ENCODE results near the gene PTPRM. TPM values are rescaled to one million over a fixed set of nuclear protein-coding genes. Genes with fewer than 3 reads are reported as not detected.

Gene PTPRM
- total RNA-seq, 2 donors from 2014 or later = 12.3 to 15.9 TPM

GRCh38 chr18:7592305-7593071, 25.4 kb downstream of the PTPRM start:
- ATAC-seq (no peak), DNase-seq (no peak)
- intact Hi-C loops (cut with DNase I, micrococcal nuclease) = no loop called here

DNA sequence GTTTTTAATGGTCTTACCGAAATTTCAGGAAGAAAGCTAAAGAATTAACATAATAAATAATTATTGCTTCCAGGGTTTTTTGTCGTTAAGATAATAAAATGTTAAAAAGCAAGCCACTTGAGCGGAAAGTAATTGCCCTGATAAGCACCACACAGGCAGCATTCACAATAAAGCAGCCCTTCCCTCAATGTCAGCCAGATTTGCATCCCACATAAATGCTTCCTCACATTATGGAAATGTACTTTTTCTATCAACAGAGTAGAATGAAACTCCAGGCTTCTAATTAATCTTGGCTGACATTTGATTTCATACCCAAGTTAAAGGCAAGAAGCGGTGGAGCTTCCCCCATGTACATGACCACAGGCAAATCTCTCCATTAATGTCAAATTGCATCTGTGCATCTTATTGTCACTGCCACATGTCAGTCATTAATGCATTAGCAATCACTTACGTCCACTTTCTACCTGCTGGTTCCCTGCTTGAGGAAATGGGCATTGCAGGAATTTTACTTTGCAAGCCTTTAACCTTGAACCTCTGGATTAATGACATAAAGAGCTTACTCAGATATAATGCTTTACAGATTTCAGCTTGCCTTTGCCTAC, 26.2 kb downstream of the PTPRM start:
- intact Hi-C loops (cut with DNase I, micrococcal nuclease) = no loop called here
- ATAC-seq (no peak), DNase-seq (no peak)

DNA sequence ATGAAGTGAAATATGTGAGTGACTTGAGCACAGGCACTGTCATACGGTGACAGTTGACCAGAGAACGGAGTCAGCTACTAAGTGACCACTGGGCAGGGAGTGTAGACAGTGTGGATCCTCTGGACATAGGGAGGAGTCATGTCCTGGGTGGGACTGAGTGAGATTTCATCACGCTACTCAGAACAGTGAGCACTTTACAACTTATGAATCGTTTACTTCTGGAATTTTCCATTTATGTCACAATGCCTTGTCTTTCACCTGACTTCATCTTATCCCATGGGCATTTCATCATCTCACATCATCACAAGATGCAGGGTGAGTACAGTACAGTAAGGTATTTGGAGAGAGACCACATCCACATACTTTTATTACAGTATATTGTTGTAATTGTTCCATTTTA, 29.0 kb downstream of the PTPRM start:
- intact Hi-C loops (cut with DNase I, micrococcal nuclease) = no loop called here
- no peak for DNase-seq
- no peak for ATAC-seq

- DNase-seq = no peak
- ATAC-seq = no peak
- intact Hi-C loops (cut with DNase I, micrococcal nuclease) = no loop called here
Observed at GRCh38 chr18:7597500-7597899, 30.4 kb downstream of the PTPRM start.

DNA sequence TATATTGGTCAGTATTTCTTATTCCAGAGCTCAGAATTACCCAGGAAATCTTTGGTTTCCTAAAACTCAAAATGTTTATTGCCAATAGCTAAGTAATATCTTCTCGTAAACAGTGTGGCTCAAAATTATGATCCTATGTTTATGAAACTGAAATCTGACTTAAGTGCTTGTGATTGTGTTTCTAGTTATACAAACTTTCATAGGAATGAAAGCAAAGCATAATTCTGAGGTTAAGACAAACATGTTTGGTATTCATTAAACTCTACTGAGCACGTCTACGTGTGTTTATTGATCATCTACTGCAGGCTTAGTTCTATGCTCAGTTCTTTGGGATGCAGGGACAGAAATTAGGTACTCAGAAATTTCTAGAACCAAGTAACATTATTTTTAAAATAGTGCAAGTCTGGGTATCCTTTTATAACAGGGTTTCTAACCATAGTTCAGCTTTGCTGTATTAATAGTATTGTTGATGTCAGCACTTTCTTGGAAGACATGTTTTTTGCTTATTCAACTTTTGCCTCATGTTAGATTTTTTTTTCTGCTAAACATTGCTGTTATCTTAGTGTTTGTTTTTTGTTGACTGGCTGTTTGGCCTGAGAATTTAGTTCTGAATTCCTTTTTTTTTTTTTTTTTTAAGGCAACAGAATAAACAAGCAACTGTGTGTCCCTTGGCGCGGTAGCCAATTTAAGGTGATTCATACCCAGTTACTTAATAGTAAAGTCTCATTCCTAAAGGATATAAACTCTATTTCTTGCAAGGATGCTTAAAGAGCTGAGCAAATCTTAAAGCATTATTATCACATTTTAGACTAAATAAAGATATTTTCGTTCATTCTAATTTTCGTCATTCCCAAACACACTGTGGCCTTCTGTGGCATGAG, 31.3 kb downstream of the PTPRM start:
- DNase-seq (no peak), ATAC-seq (no peak)
- intact Hi-C loops (cut with DNase I, micrococcal nuclease) = no loop called here

DNA sequence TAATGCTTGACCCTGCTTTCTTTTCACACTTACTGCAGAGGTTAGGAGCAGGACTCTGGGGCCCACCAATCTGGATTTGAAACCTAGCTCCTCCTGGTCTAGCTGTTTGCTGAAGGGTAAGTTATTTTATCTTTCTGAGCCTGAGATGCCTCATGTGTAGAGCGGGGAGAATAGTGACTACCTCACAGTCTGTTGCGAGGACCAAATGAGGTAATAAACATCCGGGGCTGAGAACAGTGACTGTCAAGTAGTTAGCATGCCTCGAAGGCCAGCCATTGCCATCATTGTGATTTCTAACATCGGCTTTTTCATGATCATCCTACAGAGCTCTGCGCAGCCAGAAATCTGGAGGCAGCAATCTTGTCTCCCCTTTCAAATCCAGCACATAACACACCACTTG, 32.9 kb downstream of the PTPRM start:
- DNase-seq = no peak
- intact Hi-C loops (cut with DNase I, micrococcal nuclease) = no loop called here
- no peak for ATAC-seq

- intact Hi-C loops (cut with DNase I, micrococcal nuclease) = no loop called here
- no peak for DNase-seq
- ATAC-seq = no peak
Observed at GRCh38 chr18:7600528-7601245, 33.6 kb downstream of the PTPRM start.

- intact Hi-C loops (cut with DNase I, micrococcal nuclease) = no loop called here
- no peak for DNase-seq
Observed at GRCh38 chr18:7601246-7601615, 34.1 kb downstream of the PTPRM start.

DNA sequence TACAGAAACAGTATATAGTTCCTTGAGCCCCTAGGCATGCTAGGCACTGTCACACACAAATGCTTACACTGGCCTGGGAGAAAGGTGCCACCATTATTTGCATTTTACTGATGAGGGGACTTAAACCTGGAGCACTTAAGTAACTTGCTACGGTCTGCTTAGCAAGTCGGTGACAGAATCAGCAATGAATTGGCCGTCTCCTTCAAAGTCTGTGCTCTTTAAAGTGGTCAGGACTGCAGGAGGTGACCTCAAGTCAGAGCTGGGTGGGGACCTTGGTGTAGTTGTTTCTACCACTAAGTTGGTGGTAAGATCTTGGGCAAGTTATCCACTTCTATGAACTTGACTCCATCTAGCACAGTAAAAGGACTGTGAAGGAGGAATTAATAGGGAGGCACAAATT, 34.8 kb downstream of the PTPRM start:
- DNase-seq (no peak), ATAC-seq (no peak)
- intact Hi-C loops (cut with DNase I, micrococcal nuclease) = no loop called here

More at GRCh38 chr18:7601246-7601615, 34.1 kb downstream of the PTPRM start:
- ATAC-seq = no peak

- ATAC-seq (no peak), DNase-seq (no peak)
- intact Hi-C loops (cut with DNase I, micrococcal nuclease) = no loop called here
Observed at GRCh38 chr18:7603259-7604000, 36.3 kb downstream of the PTPRM start.

- ATAC-seq (no peak), DNase-seq (no peak)
- intact Hi-C loops (cut with DNase I, micrococcal nuclease) = no loop called here
Observed at GRCh38 chr18:7604361-7604760, 37.2 kb downstream of the PTPRM start.

DNA sequence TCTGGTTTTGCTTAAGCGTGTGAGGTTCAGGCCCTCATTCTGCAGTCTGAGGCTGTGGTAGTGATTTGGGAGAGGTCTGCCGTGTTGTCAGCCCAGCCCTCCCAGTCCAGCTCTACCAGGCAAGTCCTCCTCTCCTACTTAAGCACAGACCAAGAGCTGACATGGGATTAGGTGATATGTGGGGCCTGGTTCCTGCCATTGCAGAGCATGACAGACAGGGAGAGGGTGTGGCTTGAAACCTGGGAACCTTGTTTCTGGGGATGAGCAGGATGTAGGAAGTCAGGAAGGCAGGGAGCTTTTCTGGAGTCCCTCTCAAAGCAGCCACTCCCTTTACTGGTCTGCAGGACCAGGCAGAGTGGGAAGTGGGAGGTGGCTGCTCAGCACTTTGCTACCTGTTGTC, 38.6 kb downstream of the PTPRM start:
- intact Hi-C loops (cut with DNase I, micrococcal nuclease) = no loop called here
- ATAC-seq = no peak
- DNase-seq = no peak

GRCh38 chr18:7607540-7608173, 40.5 kb downstream of the PTPRM start:
- ATAC-seq (no peak), DNase-seq (no peak)
- intact Hi-C loops (cut with DNase I, micrococcal nuclease) = no loop called here

DNA sequence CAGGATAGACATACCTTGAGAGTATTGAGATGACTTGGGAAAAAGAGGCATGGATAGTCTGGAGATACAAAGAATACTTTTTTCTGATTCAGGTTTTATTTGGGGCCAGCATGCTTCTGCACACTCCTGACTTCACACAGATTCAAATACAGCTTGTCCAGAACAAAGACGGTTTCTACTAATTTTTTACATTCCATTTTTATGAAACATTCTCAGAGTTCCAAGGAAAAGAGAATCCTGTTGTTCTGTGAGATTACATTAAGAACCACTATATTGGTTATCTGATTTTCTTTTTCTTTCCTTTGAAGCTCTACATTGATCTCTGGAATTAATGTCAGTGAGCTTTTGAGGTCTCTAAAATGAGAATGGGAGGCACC, 41.0 kb downstream of the PTPRM start:
- intact Hi-C loops (cut with DNase I, micrococcal nuclease) = no loop called here
- ATAC-seq = no peak
- DNase-seq = no peak

GRCh38 chr18:7608781-7609201, 41.7 kb downstream of the PTPRM start:
- intact Hi-C loops (cut with DNase I, micrococcal nuclease) = no loop called here
- ATAC-seq = no peak
- DNase-seq = no peak

DNA sequence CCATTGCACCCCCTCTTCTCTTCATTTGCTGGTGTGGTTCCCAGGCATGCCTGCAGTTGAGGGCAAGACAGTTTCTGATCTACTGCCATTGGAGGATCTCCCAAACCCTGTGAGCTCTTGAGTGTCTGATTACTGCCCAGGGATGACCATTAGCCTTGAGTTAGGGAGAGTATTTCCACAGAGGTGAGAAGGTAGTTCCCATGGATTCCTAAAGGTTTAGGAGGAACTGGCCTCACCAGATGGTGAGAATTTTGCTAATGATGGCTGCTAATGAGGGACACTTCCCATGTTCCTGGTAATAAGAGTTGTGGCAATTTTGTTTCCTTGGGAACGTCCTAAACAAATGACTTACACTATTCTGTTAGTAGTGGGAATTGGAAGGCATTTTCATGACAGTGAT, 42.5 kb downstream of the PTPRM start:
- ATAC-seq = no peak
- DNase-seq = no peak
- intact Hi-C loops (cut with DNase I, micrococcal nuclease) = no loop called here

DNA sequence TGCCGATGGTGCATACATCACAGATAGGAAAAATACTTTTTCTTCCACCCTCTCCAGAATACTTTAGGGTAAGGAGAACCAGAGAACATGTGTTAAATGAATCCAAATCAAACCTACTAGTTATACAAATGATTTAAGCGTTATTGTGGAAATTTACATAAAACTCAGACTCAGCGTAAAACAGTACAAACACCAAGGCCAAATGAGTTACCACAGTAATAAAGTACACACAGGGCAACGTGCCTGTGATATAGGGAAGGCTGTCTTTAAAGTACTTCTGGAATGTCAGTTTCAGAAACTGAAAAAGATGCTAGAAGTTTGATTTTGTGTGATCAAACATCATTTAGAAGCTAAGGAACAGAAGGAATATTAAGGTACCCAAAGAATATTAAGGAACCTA, 46.9 kb downstream of the PTPRM start:
- ATAC-seq (no peak), DNase-seq (no peak)
- intact Hi-C loops (cut with DNase I, micrococcal nuclease) = no loop called here

- no peak for ATAC-seq
- no peak for DNase-seq
- intact Hi-C loops (cut with DNase I, micrococcal nuclease) = no loop called here
Observed at GRCh38 chr18:7615840-7616239, 48.7 kb downstream of the PTPRM start.
